ENCODE data around the gene NR6A1. TPM values are rescaled to one million over a fixed set of nuclear protein-coding genes. Genes with fewer than 3 reads are reported as not detected.

NR6A1 gene
- total RNA-seq, 1 donor from 2014 or later = 0.92 TPM

- TF ChIP-seq CTCF (IDR thresholded peaks at IDR 0.05; ENCODE audit: insufficient read depth, low read length, poor library complexity, severe bottlenecking) = no peak
- no peak for DNase-seq (ENCODE audit: low read depth)
- no peak overlapping the region for H3K4me3 ChIP-seq (ENCODE audit: low read depth, low read length)
- peaks cover 85% of the 10 kb centered on the region for H3K27me3 ChIP-seq (ENCODE audit: control insufficient read depth, insufficient read depth, low read length)
- H3K36me3 ChIP-seq (ENCODE audit: control insufficient read depth, insufficient read depth, low read length) = no peaks in the 10 kb centered on the region
Measured at GRCh38 chr9:124495126-124496074, 275.7 kb downstream of the NR6A1 start.

GRCh38 chr9:124493794-124494479 is 277.2 kb downstream of the NR6A1 start:
- DNase-seq (ENCODE audit: low read depth) = no peak
- Histone ChIP-seq H3K4me3 (ENCODE audit: low read depth, low read length) (no peak overlapping the region), H3K27me3 (ENCODE audit: control insufficient read depth, insufficient read depth, low read length) (peaks cover 87% of the 10 kb centered on the region), H3K36me3 (ENCODE audit: control insufficient read depth, insufficient read depth, low read length) (no peaks in the 10 kb centered on the region)
- TF ChIP-seq CTCF (IDR thresholded peaks at IDR 0.05; ENCODE audit: insufficient read depth, low read length, poor library complexity, severe bottlenecking) = no peak

GRCh38 chr9:124493218-124493617 is 277.9 kb downstream of the NR6A1 start:
- Histone ChIP-seq H3K36me3 (ENCODE audit: control insufficient read depth, insufficient read depth, low read length) (no peaks in the 10 kb centered on the region), H3K4me3 (ENCODE audit: low read depth, low read length) (no peak overlapping the region), H3K27me3 (ENCODE audit: control insufficient read depth, insufficient read depth, low read length) (peaks cover 88% of the 10 kb centered on the region)
- TF ChIP-seq CTCF (IDR thresholded peaks at IDR 0.05; ENCODE audit: insufficient read depth, low read length, poor library complexity, severe bottlenecking) = no peak
- DNase-seq (ENCODE audit: low read depth) = no peak

- DNase-seq (ENCODE audit: low read depth) = no peak
- Histone ChIP-seq H3K36me3 (ENCODE audit: control insufficient read depth, insufficient read depth, low read length) (no peaks in the 10 kb centered on the region), H3K27me3 (ENCODE audit: control insufficient read depth, insufficient read depth, low read length) (peaks cover 87% of the 10 kb centered on the region), H3K4me3 (ENCODE audit: low read depth, low read length) (no peak overlapping the region)
- TF ChIP-seq CTCF (IDR thresholded peaks at IDR 0.05; ENCODE audit: insufficient read depth, low read length, poor library complexity, severe bottlenecking) = no peak
Measured at GRCh38 chr9:124492818-124493217, 278.3 kb downstream of the NR6A1 start.

- DNase-seq (ENCODE audit: low read depth) = no peak
- TF ChIP-seq CTCF (IDR thresholded peaks at IDR 0.05; ENCODE audit: insufficient read depth, low read length, poor library complexity, severe bottlenecking) = no peak
- H3K36me3 ChIP-seq (ENCODE audit: control insufficient read depth, insufficient read depth, low read length) = no peaks in the 10 kb centered on the region
- no peak overlapping the region for H3K4me3 ChIP-seq (ENCODE audit: low read depth, low read length)
- H3K27me3 ChIP-seq (ENCODE audit: control insufficient read depth, insufficient read depth, low read length) = peaks cover 89% of the 10 kb centered on the region
Measured at GRCh38 chr9:124491049-124491975, 279.8 kb downstream of the NR6A1 start.
